H9 (cell line): ENCODE data around the gene LACRT. TPM values are rescaled to one million over a fixed set of nuclear protein-coding genes. Genes with fewer than 3 reads are reported as not detected.

Source experiments
- DNase-seq: peaks from one replicate; pipeline ENCODE4 v3.0.0-alpha.2; 2017
- H2AFZ ChIP-seq: one replicate; pipeline ENCODE4 v1.6.1; 2013; ENCODE audit warnings: mild to moderate bottlenecking, low read length, control low read depth, moderate library complexity
- H2AK5ac ChIP-seq: 2 replicates; pipeline ENCODE4 v1.6.1; 2013; ENCODE audit warnings: low read length, control low read depth, mixed read lengths; ENCODE audit not compliant: insufficient read length
- H2BK120ac ChIP-seq: one replicate; pipeline ENCODE4 v1.6.1; 2013; ENCODE audit warnings: low read depth, mild to moderate bottlenecking, low read length, control low read depth, inconsistent platforms; ENCODE audit not compliant: poor library complexity, severe bottlenecking
- H2BK12ac ChIP-seq: 2 replicates; pipeline ENCODE4 v1.6.1; 2013; ENCODE audit warnings: low read length, control low read depth, mixed read lengths, low read depth; ENCODE audit not compliant: insufficient read length
- H2BK15ac ChIP-seq: 2 replicates; pipeline ENCODE4 v1.6.1; 2013; ENCODE audit warnings: low read depth, low read length, control low read depth
- H2BK20ac ChIP-seq: one replicate; pipeline ENCODE4 v1.6.1; 2013; ENCODE audit warnings: low read depth, mild to moderate bottlenecking, low read length, control low read depth, inconsistent platforms; ENCODE audit not compliant: poor library complexity, severe bottlenecking
- H2BK5ac ChIP-seq: 2 replicates; pipeline ENCODE4 v1.6.1; 2013; ENCODE audit warnings: low read length, control low read depth, mixed read lengths; ENCODE audit not compliant: insufficient read length
- H3K14ac ChIP-seq: 2 replicates; pipeline ENCODE4 v1.6.1; 2013; ENCODE audit warnings: low read length, control low read depth; ENCODE audit not compliant: insufficient read depth
- H3K18ac ChIP-seq: 2 replicates; pipeline ENCODE4 v1.6.1; 2013; ENCODE audit warnings: low read depth, mild to moderate bottlenecking, mixed read lengths, low read length, control low read depth; ENCODE audit not compliant: insufficient read length
- H3K23ac ChIP-seq: 2 replicates; pipeline ENCODE4 v1.6.1; 2013; ENCODE audit warnings: low read length, control low read depth, mixed read lengths, low read depth; ENCODE audit not compliant: insufficient read length
- H3K23me2 ChIP-seq: 2 replicates; pipeline ENCODE4 v1.6.1; 2013; ENCODE audit warnings: low read depth, mild to moderate bottlenecking, mixed read lengths, low read length, control low read depth; ENCODE audit not compliant: insufficient read length, poor library complexity, severe bottlenecking
- H3K27ac ChIP-seq: 2 replicates; pipeline ENCODE4 v1.5.1; 2013; ENCODE audit warnings: low read length, control low read depth, mixed read lengths, low read depth; ENCODE audit not compliant: insufficient read length
- H3K27me3 ChIP-seq: 2 replicates; pipeline ENCODE4 v1.6.1; 2013; ENCODE audit warnings: low read length, control low read depth, inconsistent platforms; ENCODE audit not compliant: insufficient read depth
- H3K4ac ChIP-seq: 2 replicates; pipeline ENCODE4 v1.6.1; 2013; ENCODE audit warnings: low read depth, mild to moderate bottlenecking, control low read depth, inconsistent platforms, low read length, moderate library complexity
- H3K4me1 ChIP-seq: 2 replicates; pipeline ENCODE4 v1.6.1; 2013; ENCODE audit warnings: low read length, control low read depth, inconsistent platforms; ENCODE audit not compliant: insufficient read depth
- H3K4me2 ChIP-seq: 2 replicates; pipeline ENCODE4 v1.6.1; 2013; ENCODE audit warnings: low read length, control low read depth, mixed read lengths; ENCODE audit not compliant: insufficient read length, insufficient read depth
- H3K56ac ChIP-seq: 2 replicates; pipeline ENCODE4 v1.6.1; 2013; ENCODE audit warnings: low read depth, mild to moderate bottlenecking, mixed read lengths, low read length, control low read depth; ENCODE audit not compliant: insufficient read length
- H3K79me1 ChIP-seq: 2 replicates; pipeline ENCODE4 v1.6.1; 2013; ENCODE audit warnings: low read depth, mild to moderate bottlenecking, moderate library complexity, low read length, control low read depth, inconsistent platforms; ENCODE audit not compliant: insufficient read depth, poor library complexity, severe bottlenecking
- H3K79me2 ChIP-seq: 2 replicates; pipeline ENCODE4 v1.6.1; 2013; ENCODE audit warnings: low read length, control low read depth, inconsistent platforms; ENCODE audit not compliant: insufficient read depth
- H3K9ac ChIP-seq: 2 replicates; pipeline ENCODE4 v1.6.1; 2013; ENCODE audit warnings: low read length, control low read depth, mixed read lengths; ENCODE audit not compliant: insufficient read length; ENCODE audit errors: extremely low read depth
- H3K9me3 ChIP-seq: one replicate; pipeline ENCODE4 v1.6.1; 2013; ENCODE audit warnings: low read depth, low read length, inconsistent platforms; ENCODE audit not compliant: control insufficient read depth
- H3T11ph ChIP-seq: one replicate; pipeline ENCODE4 v1.6.1; 2013; ENCODE audit warnings: mild to moderate bottlenecking, low read length, control low read depth, inconsistent platforms
- H4K20me1 ChIP-seq: one replicate; pipeline ENCODE4 v1.6.1; 2013; ENCODE audit not compliant: control insufficient read depth, insufficient read length, insufficient read depth
- H4K5ac ChIP-seq: 2 replicates; pipeline ENCODE4 v1.6.1; 2013; ENCODE audit warnings: low read depth, mild to moderate bottlenecking, mixed read lengths, low read length, control low read depth; ENCODE audit not compliant: insufficient read length
- H4K8ac ChIP-seq: replicated peaks from 2 replicates; pipeline ENCODE4 v1.6.1; 2013; ENCODE audit warnings: low read length, control low read depth, mixed read lengths, low read depth; ENCODE audit not compliant: insufficient read length
- H4K91ac ChIP-seq: 2 replicates; pipeline ENCODE4 v1.6.1; 2013; ENCODE audit warnings: low read depth, mild to moderate bottlenecking, moderate library complexity, mixed read lengths, low read length, control low read depth; ENCODE audit not compliant: insufficient read length
- H3K27ac Mint-ChIP-seq, 3 experiments: 2 replicates in 2 of 3; 3 replicates in 1 of 3; pipeline ENCODE4 v1.8.0; 2020 to 2021; ENCODE audit warnings: mixed read lengths in 3 of 3, mild to moderate bottlenecking in 1 of 3, moderate library complexity in 1 of 3
- H3K27me3 Mint-ChIP-seq: 2 replicates; pipeline ENCODE4 v1.8.0; 2021; ENCODE audit warnings: low read depth, mild to moderate bottlenecking, moderate library complexity, mixed read lengths
- H3K36me3 Mint-ChIP-seq, 3 experiments: 2 replicates in 2 of 3; 3 replicates in 1 of 3; pipeline ENCODE4 v1.8.0; 2020 to 2021; ENCODE audit warnings: low read depth in 3 of 3, mixed read lengths in 3 of 3; ENCODE audit not compliant: insufficient read depth in 1 of 3
- H3K4me1 Mint-ChIP-seq, 2 experiments: 2 replicates each; pipeline ENCODE4 v1.8.0; 2020; ENCODE audit warnings: mixed read lengths in 2 of 2
- H3K4me3 Mint-ChIP-seq, 2 experiments: 2 replicates in 1 of 2; 3 replicates in 1 of 2; pipeline ENCODE4 v1.8.0; 2020 to 2021; ENCODE audit warnings: mild to moderate bottlenecking in 2 of 2, mixed read lengths in 2 of 2, moderate library complexity in 1 of 2
- H3K9me3 Mint-ChIP-seq, 2 experiments: 2 replicates in 1 of 2; 3 replicates in 1 of 2; pipeline ENCODE4 v1.8.0; 2020; ENCODE audit warnings: mild to moderate bottlenecking in 2 of 2, mixed read lengths in 2 of 2, moderate library complexity in 1 of 2
- CTCF ChIP-seq: fragments of 200-600 bp; sonication (generic); conservative IDR thresholded peaks from 3 replicates; pipeline ENCODE4 v1.8.0; 2021; ENCODE audit warnings: antibody characterized with exemption, mild to moderate bottlenecking
- WGBS: extraction: QIAGEN DNeasy Blood & Tissue Kit; methylation state at CpG from one replicate; pipeline ENCODE4 v1.1.7; 2013; ENCODE audit warnings: missing lambda C conversion rate, low lambda C conversion rate, mixed read lengths; ENCODE audit not compliant: insufficient read length; ENCODE audit errors: extremely low coverage; 5-methylcytosine and 5-hydroxymethylcytosine counted together
- total RNA-seq: library from RNA; stranded (reverse); gene quantifications from 2 replicates; pipeline ENCODE4 v1.2.1, GENCODE V29; 2021

LACRT gene
- total RNA-seq, 1 experiment from 2014 or later = not detected

GRCh38 chr12:54586620-54587019 is 48.1 kb downstream of the LACRT start:
- H2BK120ac ChIP-seq = no peak overlapping the region
- H4K8ac ChIP-seq = no peak overlapping the region
- H2BK12ac ChIP-seq = no peak overlapping the region
- H4K20me1 ChIP-seq = no peaks in the 10 kb centered on the region
- H2BK20ac ChIP-seq = no peak overlapping the region
- Mint-ChIP-seq H3K27ac (no peak overlapping the region), H3K4me1 (peaks cover 49 to 80% of the 10 kb centered on the region in 2 experiments), H3K27me3 (peaks cover 88% of the 10 kb centered on the region), H3K9me3 (no peaks in the 10 kb centered on the region; a peak in 1 of 5 replicates), H3K4me3 (peak overlapping the region in 1 of 2 experiments; percentile 86; a peak in 2 of 5 replicates), H3K36me3 (peaks cover 0 to 6% (median 0%) of the 10 kb centered on the region in 3 experiments; a peak in 2 of 7 replicates)
- no peaks in the 10 kb centered on the region for H3K79me1 ChIP-seq
- no peak overlapping the region for H3K18ac ChIP-seq
- no peak overlapping the region for H3K56ac ChIP-seq
- TF ChIP-seq CTCF = no peak
- H3K14ac ChIP-seq = no peak overlapping the region
- no peak overlapping the region for H2BK5ac ChIP-seq
- no peak overlapping the region for H3K23ac ChIP-seq
- H3T11ph ChIP-seq = no peak overlapping the region
- no peak for DNase-seq
- no CpG with 5 or more reads among the region's 2 CpGs for WGBS
- H2AK5ac ChIP-seq = no peak overlapping the region
- H3K4ac ChIP-seq = no peak overlapping the region
- no peak overlapping the region for H4K5ac ChIP-seq
- no peaks in the 10 kb centered on the region for H3K79me2 ChIP-seq
- no peak overlapping the region for H3K9ac ChIP-seq
- no peak overlapping the region for H4K91ac ChIP-seq
- H3K9me3 ChIP-seq = no peaks in the 10 kb centered on the region
- no peak overlapping the region for H2BK15ac ChIP-seq
- no peak overlapping the region for H2AFZ ChIP-seq
- no peak overlapping the region for H3K27ac ChIP-seq
- peaks cover 12% of the 10 kb centered on the region for H3K23me2 ChIP-seq
- H3K4me1 ChIP-seq = peaks cover 3% of the 10 kb centered on the region; the same call in 1 of the 2 replicates
- peaks cover 10% of the 10 kb centered on the region; the same call in 1 of the 2 replicates for H3K27me3 ChIP-seq
- no peak overlapping the region for H3K4me2 ChIP-seq
